ENCODE measurements around the gene PLEKHG3.

PLEKHG3 gene

GRCh38 chr14:64728856-64729255 is 24.6 kb downstream of the PLEKHG3 start:
- no peak for DNase-seq

- no peak for DNase-seq
Observed at GRCh38 chr14:64729386-64730060, 25.3 kb downstream of the PLEKHG3 start.

GRCh38 chr14:64730061-64730440 is 25.8 kb downstream of the PLEKHG3 start:
- no peak for DNase-seq

GRCh38 chr14:64730681-64731080 is 26.5 kb downstream of the PLEKHG3 start:
- DNase-seq, result no peak

- no peak for DNase-seq
Observed at GRCh38 chr14:64731141-64731581, 26.9 kb downstream of the PLEKHG3 start.

GRCh38 chr14:64732066-64732465 is 27.8 kb downstream of the PLEKHG3 start:
- no peak for DNase-seq

GRCh38 chr14:64732536-64733120 is 28.4 kb downstream of the PLEKHG3 start:
- DNase-seq, result no peak

- DNase-seq, result no peak
Observed at GRCh38 chr14:64733321-64733720, 29.1 kb downstream of the PLEKHG3 start.

GRCh38 chr14:64733899-64734298 is 29.7 kb downstream of the PLEKHG3 start:
- DNase-seq, result no peak

GRCh38 chr14:64734990-64735389 is 30.8 kb downstream of the PLEKHG3 start:
- DNase-seq, result peak; percentile 37

GRCh38 chr14:64736271-64737169 is 32.3 kb downstream of the PLEKHG3 start:
- no peak for DNase-seq

GRCh38 chr14:64737391-64738280 is 33.4 kb downstream of the PLEKHG3 start:
- no peak for DNase-seq

- DNase-seq, result no peak
Observed at GRCh38 chr14:64738281-64738804, 34.1 kb downstream of the PLEKHG3 start.

- DNase-seq, result no peak
Observed at GRCh38 chr14:64741200-64741599, 37.0 kb downstream of the PLEKHG3 start.

- no peak for DNase-seq
Observed at GRCh38 chr14:64741961-64742360, 37.7 kb downstream of the PLEKHG3 start.

- DNase-seq, result no peak
Observed at GRCh38 chr14:64743061-64743460, 38.8 kb downstream of the PLEKHG3 start.

GRCh38 chr14:64745511-64746091 is 41.4 kb downstream of the PLEKHG3 start:
- DNase-seq, result no peak

- DNase-seq, result no peak
Observed at GRCh38 chr14:64746298-64747250, 42.4 kb downstream of the PLEKHG3 start.

GRCh38 chr14:64747327-64747726 is 43.1 kb downstream of the PLEKHG3 start:
- DNase-seq, result no peak

GRCh38 chr14:64748521-64748920 is 44.3 kb downstream of the PLEKHG3 start:
- no peak for DNase-seq

Data from CD4-positive, alpha-beta T cell treated with Interleukin-4 for 4 hours (primary cell).